Measurements from ENCODE around the gene COP1. TPM values are rescaled to one million over a fixed set of nuclear protein-coding genes. Genes with fewer than 3 reads are reported as not detected.

COP1 gene
- total RNA-seq, 3 donors from 2014 or later: 65.9 to 74.1 (median 68.1) TPM

- intact Hi-C loops (cut with DNase I; ENCODE audit: low total_unique reads): no loop called here
These were observed 18.5 kb downstream of the COP1 start for GRCh38 chr1:176188604-176189003.

GRCh38 chr1:176187001-176187400, 20.1 kb downstream of the COP1 start:
- Histone ChIP-seq H3K36me3 (no peaks in the 10 kb centered on the region), H3K4me3 (no peak overlapping the region), H3K9me3 (no peaks in the 10 kb centered on the region), H3K27ac (no peak overlapping the region), H3K4me1 (no peaks in the 10 kb centered on the region), H3K27me3 (no peaks in the 10 kb centered on the region)
- intact Hi-C loops (cut with DNase I; ENCODE audit: low total_unique reads): no loop called here
- no peak for TF ChIP-seq CTCF (IDR thresholded peaks at IDR 0.05)
- no peak for TF ChIP-seq POLR2AphosphoS5 (IDR thresholded peaks at IDR 0.05)
- no peak for TF ChIP-seq POLR2A (IDR thresholded peaks at IDR 0.05)
- DNase-seq (ENCODE audit: low spot score in 2 of 2): no peak

More at GRCh38 chr1:176188604-176189003, 18.5 kb downstream of the COP1 start:
- Histone ChIP-seq H3K4me3 (no peak overlapping the region), H3K27me3 (no peaks in the 10 kb centered on the region), H3K36me3 (no peaks in the 10 kb centered on the region), H3K9me3 (no peaks in the 10 kb centered on the region), H3K4me1 (no peaks in the 10 kb centered on the region), H3K27ac (no peak overlapping the region)
- TF ChIP-seq POLR2AphosphoS5 (IDR thresholded peaks at IDR 0.05) (no peak), POLR2A (IDR thresholded peaks at IDR 0.05) (no peak), CTCF (IDR thresholded peaks at IDR 0.05) (no peak)
- no peak for DNase-seq (ENCODE audit: low spot score in 2 of 2)

GRCh38 chr1:176183618-176184017, 23.5 kb downstream of the COP1 start:
- DNase-seq (ENCODE audit: low spot score in 2 of 2): no peak
- H3K36me3 ChIP-seq: no peaks in the 10 kb centered on the region
- no peaks in the 10 kb centered on the region for H3K9me3 ChIP-seq
- no peaks in the 10 kb centered on the region for H3K4me1 ChIP-seq
- no peaks in the 10 kb centered on the region for H3K27me3 ChIP-seq
- no peak for TF ChIP-seq POLR2AphosphoS5 (IDR thresholded peaks at IDR 0.05)
- TF ChIP-seq POLR2A (IDR thresholded peaks at IDR 0.05): no peak
- no peak for TF ChIP-seq CTCF (IDR thresholded peaks at IDR 0.05)
- no peak overlapping the region for H3K4me3 ChIP-seq
- H3K27ac ChIP-seq: no peak overlapping the region
- intact Hi-C loops (cut with DNase I; ENCODE audit: low total_unique reads): no loop called here

- no peak overlapping the region for H3K4me3 ChIP-seq
- H3K9me3 ChIP-seq: no peaks in the 10 kb centered on the region
- no peaks in the 10 kb centered on the region for H3K4me1 ChIP-seq
- no peak overlapping the region for H3K27ac ChIP-seq
- DNase-seq (ENCODE audit: low spot score in 2 of 2): no peak
- intact Hi-C loops (cut with DNase I; ENCODE audit: low total_unique reads): no loop called here
- no peaks in the 10 kb centered on the region for H3K27me3 ChIP-seq
- TF ChIP-seq POLR2A (IDR thresholded peaks at IDR 0.05): no peak
- no peak for TF ChIP-seq CTCF (IDR thresholded peaks at IDR 0.05)
- no peak for TF ChIP-seq POLR2AphosphoS5 (IDR thresholded peaks at IDR 0.05)
- no peaks in the 10 kb centered on the region for H3K36me3 ChIP-seq
These were observed 28.8 kb downstream of the COP1 start for GRCh38 chr1:176178316-176178715.

GRCh38 chr1:176177764-176178163, 29.3 kb downstream of the COP1 start:
- no peaks in the 10 kb centered on the region for H3K36me3 ChIP-seq
- H3K9me3 ChIP-seq: no peaks in the 10 kb centered on the region
- intact Hi-C loops (cut with DNase I; ENCODE audit: low total_unique reads): no loop called here
- no peaks in the 10 kb centered on the region for H3K4me1 ChIP-seq
- H3K27ac ChIP-seq: no peak overlapping the region
- H3K4me3 ChIP-seq: no peak overlapping the region
- H3K27me3 ChIP-seq: no peaks in the 10 kb centered on the region
- DNase-seq (ENCODE audit: low spot score in 2 of 2): no peak
- no peak for TF ChIP-seq POLR2AphosphoS5 (IDR thresholded peaks at IDR 0.05)
- TF ChIP-seq CTCF (IDR thresholded peaks at IDR 0.05): no peak
- no peak for TF ChIP-seq POLR2A (IDR thresholded peaks at IDR 0.05)

Data from breast epithelium (tissue), 4 donors.